Esophagus squamous epithelium (tissue), 4 donors: Measurements from ENCODE around the gene POLR2H.

Source experiments
- POLR2A ChIP-seq, 4 donors: fragments of 450-650 bp; IDR thresholded peaks; one replicate each; pipeline ENCODE4 v1.6.1; 2017; ENCODE audit warnings: antibody characterized with exemption in 4 of 4, mild to moderate bottlenecking in 4 of 4, moderate library complexity in 3 of 4
- TF ChIP-seq, protein P1 (sequence below), 6 experiments: fragments of 450-650 bp in 4 of 6; fragments of 200-600 bp in 2 of 6; sonication (generic) in 2 of 6; IDR thresholded peaks; one replicate each; pipeline ENCODE4 v1.5.1; 2016 to 2019; ENCODE audit warnings: antibody characterized with exemption in 6 of 6, mild to moderate bottlenecking in 4 of 6, moderate library complexity in 4 of 6

DNA sequence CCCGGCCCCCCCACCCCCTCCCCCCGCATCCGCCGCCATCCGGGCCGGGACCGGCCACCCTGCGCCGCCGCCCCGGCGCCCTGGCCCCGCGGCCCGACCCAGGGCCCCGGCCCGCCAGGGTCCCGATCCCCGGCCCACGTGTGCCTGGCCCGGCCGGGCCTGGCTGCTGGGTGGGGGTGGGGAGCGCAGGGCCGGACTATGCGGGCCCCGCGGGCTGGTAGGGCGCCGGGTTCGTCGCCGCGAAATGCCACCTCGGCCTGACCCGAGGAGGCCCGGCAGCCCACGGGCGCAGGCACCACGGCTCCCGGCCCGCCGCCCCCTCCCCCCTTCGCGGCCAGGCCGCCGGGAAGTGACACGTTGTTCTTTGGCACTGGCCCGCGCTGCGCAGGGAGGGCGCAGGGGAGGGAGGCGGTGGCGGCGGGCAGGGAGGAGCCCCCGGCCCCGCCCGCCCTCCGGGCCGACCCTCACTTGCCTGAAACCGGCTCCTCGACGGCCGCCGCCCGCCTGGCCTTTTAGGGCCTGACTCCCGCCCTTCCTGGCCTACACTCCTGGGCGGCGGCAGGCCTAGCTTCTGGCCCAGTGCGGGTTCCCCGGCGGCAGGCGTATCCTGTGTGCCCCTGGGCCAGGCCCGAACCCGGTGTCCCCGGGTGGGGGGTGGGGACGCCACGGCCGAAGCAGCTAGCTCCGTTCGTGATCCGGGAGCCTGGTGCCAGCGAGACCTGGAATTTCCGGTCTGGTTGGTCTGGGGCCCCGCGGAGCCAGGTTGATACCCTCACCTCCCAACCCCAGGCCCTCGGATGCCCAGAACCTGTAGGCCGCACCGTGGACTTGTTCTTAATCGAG lies 46.6 kb upstream of the POLR2H start:
- TF ChIP-seq, protein P1, sequence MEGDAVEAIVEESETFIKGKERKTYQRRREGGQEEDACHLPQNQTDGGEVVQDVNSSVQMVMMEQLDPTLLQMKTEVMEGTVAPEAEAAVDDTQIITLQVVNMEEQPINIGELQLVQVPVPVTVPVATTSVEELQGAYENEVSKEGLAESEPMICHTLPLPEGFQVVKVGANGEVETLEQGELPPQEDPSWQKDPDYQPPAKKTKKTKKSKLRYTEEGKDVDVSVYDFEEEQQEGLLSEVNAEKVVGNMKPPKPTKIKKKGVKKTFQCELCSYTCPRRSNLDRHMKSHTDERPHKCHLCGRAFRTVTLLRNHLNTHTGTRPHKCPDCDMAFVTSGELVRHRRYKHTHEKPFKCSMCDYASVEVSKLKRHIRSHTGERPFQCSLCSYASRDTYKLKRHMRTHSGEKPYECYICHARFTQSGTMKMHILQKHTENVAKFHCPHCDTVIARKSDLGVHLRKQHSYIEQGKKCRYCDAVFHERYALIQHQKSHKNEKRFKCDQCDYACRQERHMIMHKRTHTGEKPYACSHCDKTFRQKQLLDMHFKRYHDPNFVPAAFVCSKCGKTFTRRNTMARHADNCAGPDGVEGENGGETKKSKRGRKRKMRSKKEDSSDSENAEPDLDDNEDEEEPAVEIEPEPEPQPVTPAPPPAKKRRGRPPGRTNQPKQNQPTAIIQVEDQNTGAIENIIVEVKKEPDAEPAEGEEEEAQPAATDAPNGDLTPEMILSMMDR (IDR thresholded peaks at IDR 0.05) = no peak
- peak in 3 of 4 donors; percentile 19 to 58 (median 45) for TF ChIP-seq POLR2A (IDR thresholded peaks at IDR 0.05)
